Peyer's patch (tissue), 4 donors: Measurements from ENCODE around the gene SLC35E2B.
"Not testable (repeated sequence)": the region's sequence is repeated elsewhere in the genome, so short reads cannot be mapped to it uniquely, and the experiment has no call there.

Experiments
- POLR2A ChIP-seq, 2 donors: fragments of 450-650 bp; IDR thresholded peaks; one replicate each; pipeline ENCODE4 v1.5.1; 2017; ENCODE audit warnings: antibody characterized with exemption in 2 of 2, mild to moderate bottlenecking in 2 of 2, moderate library complexity in 2 of 2
- TF ChIP-seq, protein P1 (sequence below), 6 experiments: fragments of 450-650 bp in 4 of 6; fragments of 200-600 bp in 2 of 6; sonication (generic) in 1 of 6; IDR thresholded peaks; one replicate each; pipeline ENCODE4 v1.5.1; 2017 to 2019; ENCODE audit warnings: antibody characterized with exemption in 6 of 6, mild to moderate bottlenecking in 3 of 6, moderate library complexity in 1 of 6

- TF ChIP-seq, protein P1, sequence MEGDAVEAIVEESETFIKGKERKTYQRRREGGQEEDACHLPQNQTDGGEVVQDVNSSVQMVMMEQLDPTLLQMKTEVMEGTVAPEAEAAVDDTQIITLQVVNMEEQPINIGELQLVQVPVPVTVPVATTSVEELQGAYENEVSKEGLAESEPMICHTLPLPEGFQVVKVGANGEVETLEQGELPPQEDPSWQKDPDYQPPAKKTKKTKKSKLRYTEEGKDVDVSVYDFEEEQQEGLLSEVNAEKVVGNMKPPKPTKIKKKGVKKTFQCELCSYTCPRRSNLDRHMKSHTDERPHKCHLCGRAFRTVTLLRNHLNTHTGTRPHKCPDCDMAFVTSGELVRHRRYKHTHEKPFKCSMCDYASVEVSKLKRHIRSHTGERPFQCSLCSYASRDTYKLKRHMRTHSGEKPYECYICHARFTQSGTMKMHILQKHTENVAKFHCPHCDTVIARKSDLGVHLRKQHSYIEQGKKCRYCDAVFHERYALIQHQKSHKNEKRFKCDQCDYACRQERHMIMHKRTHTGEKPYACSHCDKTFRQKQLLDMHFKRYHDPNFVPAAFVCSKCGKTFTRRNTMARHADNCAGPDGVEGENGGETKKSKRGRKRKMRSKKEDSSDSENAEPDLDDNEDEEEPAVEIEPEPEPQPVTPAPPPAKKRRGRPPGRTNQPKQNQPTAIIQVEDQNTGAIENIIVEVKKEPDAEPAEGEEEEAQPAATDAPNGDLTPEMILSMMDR (IDR thresholded peaks at IDR 0.05) = not testable (repeated sequence)
- not testable (repeated sequence) for TF ChIP-seq POLR2A (IDR thresholded peaks at IDR 0.05)
Observed at GRCh38 chr1:1730230-1730629, 37.6 kb upstream of the SLC35E2B start.
